Measurements from ENCODE around the gene MRPS2.
"Not testable (repeated sequence)": the region's sequence is repeated elsewhere in the genome, so short reads cannot be mapped to it uniquely, and the experiment has no call there.

DNA sequence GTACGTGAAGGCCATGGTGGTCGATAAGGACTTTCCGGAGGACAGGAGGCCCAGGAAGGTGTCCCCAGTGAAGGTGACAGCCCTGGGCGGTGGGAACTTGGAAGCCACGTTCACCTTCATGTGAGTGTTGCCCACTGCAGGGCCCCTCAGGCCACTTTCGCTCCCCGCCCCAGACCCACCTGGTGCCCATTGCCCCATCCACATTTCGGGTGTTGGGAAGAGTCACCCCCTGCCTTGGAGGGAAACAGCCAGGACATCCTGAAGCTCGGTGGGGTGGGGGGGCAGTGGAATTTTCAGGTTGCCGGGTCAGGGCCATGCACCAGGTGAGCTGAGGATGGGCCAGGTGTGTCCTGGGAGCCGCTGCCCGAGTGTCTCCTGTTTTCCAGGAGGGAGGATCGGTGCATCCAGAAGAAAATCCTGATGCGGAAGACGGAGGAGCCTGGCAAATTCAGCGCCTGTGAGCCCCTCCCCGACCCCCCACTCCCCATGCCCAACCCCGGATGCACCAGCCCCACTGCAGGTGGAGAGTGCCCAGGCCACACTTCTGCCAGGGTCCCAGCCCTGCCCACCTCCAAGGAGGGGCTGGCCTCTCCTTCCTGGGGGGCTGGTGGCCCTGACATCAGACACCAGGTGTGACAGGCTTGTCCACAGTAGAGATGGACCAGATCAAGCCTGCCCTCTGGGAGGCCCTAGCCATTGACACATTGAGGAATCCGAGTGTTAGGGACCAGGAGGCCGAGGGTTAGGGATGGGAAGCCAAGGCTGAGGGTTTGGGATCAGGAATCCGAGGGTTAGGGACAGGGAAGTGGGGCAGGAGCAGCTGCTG, 46.5 kb downstream of the MRPS2 start:
- TF ChIP-seq, protein P1, sequence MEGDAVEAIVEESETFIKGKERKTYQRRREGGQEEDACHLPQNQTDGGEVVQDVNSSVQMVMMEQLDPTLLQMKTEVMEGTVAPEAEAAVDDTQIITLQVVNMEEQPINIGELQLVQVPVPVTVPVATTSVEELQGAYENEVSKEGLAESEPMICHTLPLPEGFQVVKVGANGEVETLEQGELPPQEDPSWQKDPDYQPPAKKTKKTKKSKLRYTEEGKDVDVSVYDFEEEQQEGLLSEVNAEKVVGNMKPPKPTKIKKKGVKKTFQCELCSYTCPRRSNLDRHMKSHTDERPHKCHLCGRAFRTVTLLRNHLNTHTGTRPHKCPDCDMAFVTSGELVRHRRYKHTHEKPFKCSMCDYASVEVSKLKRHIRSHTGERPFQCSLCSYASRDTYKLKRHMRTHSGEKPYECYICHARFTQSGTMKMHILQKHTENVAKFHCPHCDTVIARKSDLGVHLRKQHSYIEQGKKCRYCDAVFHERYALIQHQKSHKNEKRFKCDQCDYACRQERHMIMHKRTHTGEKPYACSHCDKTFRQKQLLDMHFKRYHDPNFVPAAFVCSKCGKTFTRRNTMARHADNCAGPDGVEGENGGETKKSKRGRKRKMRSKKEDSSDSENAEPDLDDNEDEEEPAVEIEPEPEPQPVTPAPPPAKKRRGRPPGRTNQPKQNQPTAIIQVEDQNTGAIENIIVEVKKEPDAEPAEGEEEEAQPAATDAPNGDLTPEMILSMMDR (IDR thresholded peaks at IDR 0.05) = not testable (repeated sequence)
- not testable (repeated sequence) for TF ChIP-seq POLR2AphosphoS5, POLR2A (IDR thresholded peaks at IDR 0.05)
